Amniotic stem cell (primary cell): Measurements from ENCODE around the gene SORCS2.

Experiments used
- DNase-seq: peaks from one replicate; lab custom pipeline; 2025; lab: John Stamatoyannopoulos, UW

Gene SORCS2

DNA sequence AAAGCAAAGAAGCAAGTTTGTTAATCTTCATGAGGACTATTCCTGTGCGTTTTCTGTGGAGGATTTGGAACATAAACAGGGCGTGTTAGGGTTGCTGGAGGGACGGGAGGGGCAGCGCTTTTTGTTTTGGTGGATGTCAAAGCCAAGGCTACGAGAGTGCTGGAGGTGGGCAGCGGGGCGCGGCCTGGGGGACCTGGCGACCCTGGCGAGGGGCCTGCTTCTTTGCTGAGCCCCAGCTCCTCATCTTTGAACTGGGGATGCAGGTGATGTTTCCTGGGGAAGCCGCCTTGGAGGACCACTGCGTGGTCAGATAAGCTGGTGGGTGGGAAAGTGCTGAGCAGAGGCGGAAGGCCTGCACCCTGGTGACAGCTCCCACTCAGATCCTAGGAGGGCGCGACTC is 55.2 kb downstream of the SORCS2 start:
- no peak for DNase-seq

DNA sequence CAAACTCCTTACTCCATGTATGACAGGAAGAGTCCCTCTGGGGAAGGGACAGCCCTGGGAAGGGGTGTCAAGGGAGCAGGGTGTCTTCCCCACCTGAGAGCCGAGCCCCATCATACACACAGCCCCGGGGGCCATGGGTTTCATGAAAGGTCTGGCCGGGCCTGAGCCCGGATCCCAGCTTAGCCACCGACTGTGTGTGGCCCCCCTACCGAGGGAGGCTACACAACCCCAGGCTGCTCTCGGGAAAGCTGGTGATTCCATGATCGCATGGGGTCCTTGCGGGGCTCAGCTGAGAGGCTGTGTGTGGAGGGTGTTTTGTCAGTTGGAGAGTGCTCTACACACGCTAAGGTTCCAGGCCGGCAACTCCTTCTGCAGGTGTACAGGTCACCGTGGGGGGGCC is 55.6 kb downstream of the SORCS2 start:
- DNase-seq, result no peak

DNA sequence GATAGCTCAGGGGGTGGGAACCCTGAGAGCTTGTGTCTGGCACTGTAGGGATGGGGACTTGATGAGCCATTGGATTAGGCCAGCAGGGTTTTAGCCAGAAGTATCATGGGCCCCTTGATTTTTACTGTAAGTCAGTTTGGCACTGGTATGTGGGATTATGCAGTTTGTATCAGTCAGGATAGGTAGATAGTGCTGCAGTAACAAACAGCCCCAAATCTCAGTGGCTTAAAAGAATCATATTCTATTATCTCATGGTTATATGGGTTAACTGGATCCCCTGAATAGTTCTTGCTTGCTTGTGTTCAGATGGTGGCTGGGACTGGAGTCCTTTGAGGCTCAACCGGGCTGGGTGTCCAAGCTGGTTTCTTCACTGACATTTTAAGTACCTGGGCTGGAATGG is 56.5 kb downstream of the SORCS2 start:
- no peak for DNase-seq

DNA sequence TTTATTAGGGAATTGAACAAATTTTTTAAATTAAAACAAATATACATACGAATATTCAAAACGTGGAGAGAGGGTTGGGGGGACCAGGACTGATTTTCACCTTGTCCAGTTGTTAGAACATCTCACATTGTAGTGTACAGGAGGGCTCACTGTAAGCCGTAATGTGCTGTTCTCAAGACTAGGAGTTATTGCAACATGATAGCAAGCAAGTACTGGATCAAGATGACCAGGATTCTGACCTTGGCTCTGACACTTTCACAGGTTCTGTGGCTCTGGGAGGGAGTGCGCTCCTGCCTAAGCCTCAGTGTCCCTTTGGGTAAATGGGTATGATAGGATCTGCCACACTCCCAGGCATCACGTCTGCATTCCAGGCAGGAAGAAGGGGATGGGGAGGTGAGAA is 59.0 kb downstream of the SORCS2 start:
- no peak for DNase-seq

DNA sequence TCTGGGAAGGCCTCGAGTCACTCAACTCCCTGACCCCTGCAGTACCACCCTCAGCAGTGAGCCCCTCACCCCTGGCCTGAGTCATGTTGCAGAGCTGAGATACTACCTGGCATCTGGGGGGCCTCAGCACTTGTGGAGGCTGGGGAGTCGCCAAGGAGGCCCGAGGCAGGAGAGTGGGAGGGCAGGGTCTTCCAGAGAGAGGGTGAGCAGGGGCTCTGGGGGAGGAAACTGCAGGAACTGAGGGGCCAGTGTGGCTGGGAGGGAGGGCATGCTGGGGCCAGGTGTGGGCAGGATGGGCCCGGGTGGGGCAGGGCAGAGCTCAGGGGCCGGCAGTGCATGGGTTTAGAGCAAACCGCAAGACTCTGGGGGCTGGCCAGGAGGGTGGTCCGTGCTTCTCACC is 59.7 kb downstream of the SORCS2 start:
- DNase-seq, result no peak

DNA sequence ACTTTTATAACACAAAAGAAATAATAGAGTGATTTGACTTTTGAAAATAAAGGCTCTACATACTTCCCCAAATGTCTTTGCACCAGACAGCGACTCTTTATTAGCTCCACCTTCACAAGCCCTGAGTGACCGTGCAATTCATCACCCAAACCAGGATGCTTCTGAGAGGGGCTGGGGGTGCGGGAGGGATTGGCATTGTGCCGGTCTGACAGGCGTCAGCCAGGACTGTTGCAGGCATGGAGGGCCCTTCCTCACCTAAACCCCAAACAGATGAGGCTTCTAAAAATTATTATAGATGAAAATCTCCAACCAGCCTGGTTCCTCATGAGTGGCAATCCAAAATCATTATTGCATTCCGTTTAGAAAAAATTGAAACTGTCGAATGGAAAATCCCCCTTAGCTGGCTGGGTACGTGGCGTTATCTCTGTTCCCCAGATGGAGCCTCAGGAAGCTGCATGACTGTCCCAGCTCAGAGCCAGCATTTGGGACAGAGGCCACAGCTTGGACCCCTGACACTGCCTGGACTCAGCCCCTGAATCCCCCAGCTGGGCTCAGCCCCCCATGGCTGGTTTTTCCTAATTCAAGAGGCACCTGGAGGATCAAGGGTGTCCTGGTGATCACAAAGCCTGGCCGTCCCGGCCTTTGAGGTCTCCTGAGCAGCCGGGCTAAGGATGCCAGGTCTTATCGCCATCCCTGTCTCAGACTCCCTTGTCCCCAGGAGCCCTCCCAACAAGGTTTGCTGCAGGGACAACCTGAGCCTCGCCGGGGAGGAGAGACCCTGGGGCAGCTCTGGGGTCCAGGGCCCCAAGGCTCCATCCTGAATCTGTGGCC is 60.4 kb downstream of the SORCS2 start:
- DNase-seq, result no peak

DNA sequence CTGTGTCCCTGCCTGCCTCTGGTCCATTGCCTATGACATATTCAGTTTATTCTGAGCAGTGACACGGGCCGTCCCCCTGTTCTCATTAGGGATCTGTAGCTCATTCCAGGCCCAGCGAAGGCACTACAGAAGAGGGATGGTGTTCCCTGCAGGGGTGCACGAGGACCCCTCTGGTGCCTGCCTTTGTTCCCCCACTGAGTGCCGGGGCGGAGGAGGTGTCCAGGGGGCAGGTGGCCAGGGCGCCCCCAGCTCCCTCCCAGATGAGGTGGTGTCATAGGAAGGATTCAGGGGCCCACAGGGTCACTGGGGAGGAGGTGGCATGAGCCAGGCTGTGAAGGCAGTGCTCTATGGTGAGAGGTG is 61.0 kb downstream of the SORCS2 start:
- no peak for DNase-seq

DNA sequence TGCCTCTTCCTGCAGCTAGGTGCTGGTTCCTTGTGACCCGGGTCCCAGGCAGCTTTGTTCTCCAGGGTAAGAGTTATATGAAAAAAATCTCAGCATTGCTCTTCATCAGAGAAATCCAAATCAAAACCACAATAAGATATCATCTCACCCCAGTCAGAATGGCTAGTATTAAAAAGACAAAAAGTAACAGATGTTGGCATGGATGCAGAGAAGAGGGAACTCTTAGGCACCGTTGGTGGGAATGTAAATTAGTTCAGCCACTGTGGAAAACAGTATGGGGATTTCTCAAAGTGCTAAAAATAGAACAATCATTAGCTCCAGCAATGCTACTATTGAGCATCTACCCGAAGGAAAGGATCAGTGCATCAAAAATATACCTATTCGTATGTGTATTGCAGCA is 61.5 kb downstream of the SORCS2 start:
- no peak for DNase-seq

DNA sequence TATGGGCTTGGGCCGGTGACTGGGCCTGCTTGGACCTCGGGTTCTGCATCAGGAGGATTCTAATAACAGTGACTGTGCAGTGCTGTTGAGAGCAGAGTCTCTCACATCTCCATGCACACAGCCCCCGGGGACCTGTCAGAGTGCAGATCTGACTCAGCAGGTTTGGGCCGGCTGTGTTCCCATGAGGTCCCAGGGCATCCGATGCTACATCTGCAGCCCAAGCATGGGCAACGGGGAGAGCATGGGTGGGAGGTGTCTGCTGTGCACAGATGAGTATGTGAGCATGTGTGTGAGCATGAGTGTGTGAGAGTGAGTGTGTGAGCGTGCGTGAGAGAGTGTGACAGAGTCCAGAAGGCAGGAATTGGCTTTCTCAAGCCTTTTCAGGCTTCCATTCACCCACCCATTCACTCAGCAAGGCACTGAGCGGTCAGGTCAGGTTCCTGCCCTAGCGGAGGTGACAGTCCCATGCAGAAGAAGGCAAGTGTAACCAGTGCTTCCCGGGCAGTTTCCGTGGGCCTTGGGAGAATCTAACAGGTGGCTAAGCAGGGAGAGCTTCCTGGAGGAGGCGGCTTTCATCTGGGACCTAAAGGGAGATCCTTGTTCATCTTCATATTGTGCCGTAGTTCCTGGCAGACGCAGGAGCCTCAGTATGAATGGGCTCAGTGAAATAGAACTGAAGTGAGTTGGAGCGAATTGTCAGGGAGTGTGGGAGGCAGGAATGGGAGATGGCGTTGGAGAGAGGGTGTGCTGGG is 62.6 kb downstream of the SORCS2 start:
- DNase-seq, result no peak

DNA sequence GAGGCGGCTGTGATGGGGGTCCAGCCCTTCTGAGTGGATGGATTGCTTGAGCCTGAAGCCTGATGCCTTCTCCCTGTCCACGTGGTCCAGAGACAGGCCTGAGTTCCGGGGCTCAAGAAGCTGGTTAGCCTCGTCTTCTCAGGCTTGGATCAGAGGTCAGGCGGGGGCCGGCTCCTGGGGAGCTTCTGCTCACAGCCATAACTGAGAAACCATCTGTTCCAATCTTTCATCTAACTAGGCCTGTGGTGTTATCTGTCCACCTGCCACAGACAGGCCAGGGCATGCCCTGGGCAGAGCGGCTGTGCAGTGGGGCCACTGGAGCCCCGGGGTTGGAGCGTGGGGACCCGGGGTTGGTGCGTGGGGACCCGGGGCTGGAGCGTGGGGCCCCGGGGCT is 63.1 kb downstream of the SORCS2 start:
- DNase-seq, result no peak

DNA sequence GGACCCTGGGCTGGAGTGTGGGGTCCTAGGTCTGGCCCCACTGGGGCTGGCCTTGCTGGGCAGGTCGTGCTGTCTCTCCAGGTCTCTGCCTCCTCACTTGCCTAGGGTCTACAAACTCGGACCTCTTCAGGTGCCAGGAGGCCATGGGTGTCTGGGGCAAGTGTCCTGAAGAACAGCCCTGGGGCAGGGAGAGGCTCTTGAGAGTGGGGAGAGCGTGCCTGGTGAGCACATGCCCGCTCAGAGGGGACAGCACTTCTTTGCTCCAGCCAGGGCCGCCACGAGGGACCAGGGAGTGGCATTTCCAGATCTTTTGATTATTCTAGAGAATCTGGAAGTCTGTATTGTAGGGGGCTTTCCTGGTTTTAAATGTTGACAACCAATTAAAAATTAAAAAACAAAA is 63.7 kb downstream of the SORCS2 start:
- DNase-seq, result no peak

DNA sequence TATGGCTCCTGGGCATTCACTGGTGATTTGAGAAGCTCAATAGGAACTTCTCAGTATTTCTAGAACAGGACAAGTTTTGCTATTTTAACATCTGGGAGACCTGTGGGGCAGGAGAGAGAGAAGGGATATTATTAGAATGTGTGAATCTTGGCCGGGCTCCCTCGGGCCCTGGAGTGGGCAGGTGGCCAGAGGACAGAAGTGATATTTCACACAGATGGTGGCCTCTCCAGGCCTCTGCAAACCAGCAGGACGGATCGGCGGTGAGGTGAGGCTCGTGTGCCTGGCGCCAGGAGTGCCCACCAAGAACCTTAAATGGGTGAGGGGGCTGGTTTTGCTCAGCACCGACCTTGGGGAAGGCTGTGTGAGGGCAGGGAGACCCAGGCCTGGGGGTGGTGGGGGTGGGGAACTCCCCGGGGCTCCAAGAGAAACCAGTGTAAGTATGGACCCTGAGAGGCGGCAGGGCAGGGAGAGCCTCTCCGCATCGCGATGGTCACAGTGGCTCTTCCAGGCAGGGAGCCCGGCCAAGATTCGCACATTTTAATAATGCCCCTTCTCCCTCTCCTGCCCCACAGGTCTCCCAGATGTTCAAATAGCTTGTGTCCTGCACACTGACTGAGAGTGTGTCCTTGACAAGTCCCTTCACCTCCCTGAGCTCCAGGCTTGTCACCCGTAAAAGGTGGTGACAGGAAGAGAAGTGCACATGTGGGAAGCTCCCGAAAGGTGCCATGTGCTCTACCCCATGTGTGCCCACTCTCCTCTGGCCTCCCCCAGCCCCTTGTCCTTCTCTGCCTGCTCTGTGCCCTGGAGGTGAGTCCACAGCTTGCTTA is 64.9 kb downstream of the SORCS2 start:
- DNase-seq, result no peak

DNA sequence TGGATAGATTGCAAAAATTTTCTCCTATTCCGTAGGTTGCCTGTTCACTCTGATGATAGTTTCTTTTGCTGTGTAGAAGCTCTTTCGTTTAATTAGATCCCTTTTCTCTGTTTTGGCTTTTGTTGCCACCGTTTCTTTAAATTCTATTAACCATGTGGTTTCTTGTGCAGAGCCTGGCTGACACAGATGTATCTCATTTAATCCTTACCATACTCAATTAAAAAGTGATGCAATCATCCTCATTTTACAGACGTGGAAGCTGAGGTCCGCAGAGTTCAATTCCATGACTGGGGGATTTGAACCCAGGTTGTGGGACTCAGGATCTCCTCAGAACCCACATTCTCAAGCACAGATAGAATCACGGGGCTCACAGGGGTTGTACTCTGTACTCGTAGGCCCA is 66.7 kb downstream of the SORCS2 start:
- DNase-seq, result no peak

DNA sequence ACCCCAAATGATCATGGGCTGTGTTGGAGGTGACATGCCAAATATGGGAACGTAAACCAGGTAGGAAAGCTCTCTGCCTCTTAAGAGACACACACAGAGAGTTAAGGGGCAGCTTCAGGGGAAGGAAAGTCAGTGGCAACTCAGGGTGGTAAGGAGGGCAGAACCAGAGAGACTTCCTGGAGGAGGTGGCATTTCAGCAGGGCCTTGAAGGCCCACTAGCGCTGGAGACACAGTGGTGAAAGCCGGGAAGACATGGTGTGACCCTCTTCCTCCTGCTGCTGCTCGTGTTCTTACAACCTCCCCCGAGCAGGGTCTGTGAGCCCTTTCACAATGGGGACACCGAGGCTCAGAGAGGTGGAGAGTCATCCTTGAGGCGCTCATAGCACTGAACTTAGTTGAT is 68.2 kb downstream of the SORCS2 start:
- no peak for DNase-seq

DNA sequence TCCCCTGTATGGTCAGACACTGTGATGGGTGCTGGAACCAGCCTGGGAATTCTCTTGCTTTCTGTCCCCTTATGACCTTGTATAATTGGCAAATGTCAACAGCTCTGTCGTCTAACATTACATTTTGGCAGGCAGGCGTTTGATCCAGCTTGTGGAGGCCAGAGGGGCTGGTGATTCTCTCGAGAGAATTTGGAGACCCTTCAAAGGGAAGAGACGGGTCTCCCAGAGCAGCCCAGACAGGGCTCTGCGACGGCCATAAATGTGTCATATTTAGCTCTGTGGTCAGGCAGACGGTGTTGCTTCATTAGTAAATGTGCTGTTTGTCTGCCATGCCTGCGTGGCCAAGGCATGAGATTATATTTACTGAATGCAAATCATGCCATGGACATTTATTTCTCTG is 68.7 kb downstream of the SORCS2 start:
- no peak for DNase-seq

DNA sequence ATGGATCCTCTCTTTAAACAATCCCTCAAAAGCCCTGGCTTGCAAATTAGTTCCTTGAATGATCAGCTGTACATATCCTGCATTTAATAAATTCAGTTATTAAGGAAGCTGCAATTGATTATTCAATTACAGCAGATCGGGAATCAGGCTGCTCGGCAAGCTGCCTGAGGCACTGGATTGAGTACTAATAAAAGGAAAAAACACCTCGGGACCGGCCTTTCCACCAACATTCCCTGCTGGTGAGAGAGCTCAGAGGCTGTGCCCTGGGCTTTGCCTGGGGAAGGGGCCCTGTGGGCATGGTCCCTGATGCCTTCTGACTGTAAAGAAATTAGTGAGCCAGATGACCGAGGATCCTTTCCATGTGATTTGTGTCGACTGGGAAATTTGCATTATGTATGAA is 69.2 kb downstream of the SORCS2 start:
- no peak for DNase-seq

DNA sequence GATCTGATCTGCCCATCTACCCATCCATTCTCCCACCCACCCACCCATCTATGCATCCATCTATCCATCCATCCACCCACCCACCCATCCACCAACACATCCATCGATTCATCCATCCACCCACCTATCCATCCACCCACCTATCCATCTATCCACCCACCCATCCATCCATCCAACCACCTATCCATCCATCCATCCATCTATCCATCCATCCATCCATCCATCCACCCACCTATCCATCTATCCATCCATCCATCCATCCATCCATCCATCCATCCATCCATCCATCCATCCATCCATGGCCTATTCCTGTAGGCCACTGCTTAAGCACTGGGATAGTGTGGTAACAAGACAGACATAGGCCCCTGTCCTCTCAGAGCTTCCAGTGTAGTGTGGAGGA is 69.8 kb downstream of the SORCS2 start:
- DNase-seq, result no peak

DNA sequence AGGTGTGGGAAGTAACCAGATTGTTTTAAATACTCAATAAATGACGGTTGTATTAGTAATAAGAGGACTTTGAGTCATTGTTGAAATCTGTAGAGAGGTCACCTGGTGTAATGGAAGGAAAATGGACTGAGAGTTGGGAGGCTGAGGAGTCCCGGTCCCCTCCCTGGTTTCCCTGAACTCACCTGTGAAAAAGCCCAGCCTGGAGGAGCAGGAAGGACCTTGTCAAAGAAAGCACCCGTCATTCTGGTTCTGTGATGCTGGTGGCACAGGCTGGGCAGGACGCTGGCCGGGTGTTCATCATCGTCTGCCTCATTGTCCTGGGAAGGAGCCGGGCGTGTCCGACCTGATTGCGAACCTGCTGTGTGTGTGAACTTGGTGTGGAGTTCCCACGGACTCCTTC is 70.8 kb downstream of the SORCS2 start:
- DNase-seq, result no peak

DNA sequence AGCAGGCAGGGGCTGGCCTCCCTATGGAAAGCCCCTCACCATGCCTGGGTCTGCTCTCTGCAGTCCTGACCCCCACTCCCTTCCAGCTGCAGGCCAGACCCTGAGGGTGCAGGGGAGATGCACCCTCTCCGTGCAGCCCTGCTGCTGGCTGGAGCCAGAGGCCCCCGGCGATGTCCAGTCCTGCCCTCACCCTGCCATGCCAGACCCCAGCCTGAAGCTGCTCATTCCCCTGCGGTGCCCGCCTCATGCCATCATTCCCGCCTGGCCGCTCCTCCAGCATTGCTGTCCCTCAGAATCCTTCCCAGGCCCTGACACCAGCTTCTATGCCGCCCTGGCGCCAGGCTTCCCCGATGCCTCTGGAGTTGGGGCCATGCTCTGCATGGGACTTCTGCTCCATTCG is 72.4 kb downstream of the SORCS2 start:
- no peak for DNase-seq

DNA sequence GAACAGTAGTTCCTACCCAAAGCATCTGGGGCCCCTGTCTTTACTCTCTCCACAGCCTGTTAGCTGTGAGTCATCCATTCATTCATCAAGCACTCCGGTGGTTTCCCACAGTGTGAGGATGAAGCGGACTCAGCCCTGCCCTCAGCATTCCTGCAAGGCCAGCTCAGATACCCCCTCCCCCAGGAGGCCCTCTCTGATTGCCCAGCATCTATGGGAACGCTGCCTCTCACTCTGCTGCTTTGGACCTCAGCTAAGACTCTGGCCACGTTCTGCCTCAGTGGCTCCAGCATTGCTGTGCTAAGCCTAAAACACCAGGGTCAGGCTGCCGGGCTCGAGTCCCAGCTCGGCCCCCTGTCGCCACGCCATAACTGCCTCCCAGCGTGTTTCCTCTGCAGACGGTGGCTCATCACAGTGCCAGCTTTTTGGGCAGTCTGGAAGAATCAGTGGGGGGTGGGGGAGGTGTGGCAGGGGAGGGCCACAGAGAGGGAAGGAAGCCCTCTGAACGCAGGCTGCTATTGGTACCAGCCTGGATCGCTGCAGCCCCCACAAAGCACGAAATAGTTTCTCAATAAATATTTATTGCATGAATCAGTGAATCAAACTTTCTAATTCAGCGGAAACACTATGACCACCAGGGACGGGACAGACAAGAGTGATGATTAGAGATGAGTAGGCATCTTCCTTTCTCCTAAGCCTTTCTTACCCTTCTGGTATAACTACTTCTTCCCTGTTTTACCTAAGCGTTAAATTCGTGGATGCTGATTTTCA is 74.4 kb downstream of the SORCS2 start:
- peak; percentile 27 for DNase-seq

DNA sequence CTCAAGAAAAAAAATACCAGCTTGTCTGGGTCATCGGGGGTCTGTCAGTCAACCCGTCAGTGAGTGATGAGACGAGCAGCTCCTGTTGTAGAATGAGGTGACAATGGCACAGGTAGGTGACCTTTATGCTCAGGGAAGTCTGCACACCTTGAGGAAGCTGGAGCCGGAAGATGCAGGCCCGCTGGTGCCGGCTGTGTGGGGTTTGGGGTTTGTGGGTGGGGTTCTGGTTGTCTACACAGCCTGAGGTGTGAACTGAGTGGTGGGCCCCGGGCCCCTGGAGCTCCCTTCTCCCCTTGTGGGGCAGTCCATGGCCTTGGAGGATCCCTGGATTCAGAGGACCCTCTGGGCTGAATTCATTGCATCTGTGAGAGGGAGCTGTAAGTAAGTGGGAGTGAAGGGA is 75.5 kb downstream of the SORCS2 start:
- no peak for DNase-seq

DNA sequence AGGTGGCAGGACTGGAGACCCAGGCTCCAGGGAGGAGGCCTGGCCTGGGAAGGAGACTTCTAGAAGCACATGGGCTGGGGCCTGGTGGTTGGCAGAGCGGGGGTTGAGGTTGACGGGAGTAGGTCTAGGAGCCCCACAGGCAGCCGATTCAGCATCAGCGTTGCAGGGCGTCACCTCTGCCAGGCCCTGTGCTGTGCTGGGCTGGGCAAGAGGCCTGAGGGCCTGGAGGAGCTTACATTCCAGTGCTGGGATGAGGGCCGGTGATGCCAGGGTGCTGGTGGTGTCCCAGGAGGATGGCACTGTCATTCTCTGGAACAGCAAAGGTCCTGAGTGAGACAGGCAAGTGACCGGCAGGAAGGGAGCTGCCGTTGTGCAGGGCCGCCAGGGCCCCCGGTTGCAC is 76.6 kb downstream of the SORCS2 start:
- no peak for DNase-seq
